Gastroesophageal sphincter (tissue), 4 donors: ENCODE measurements around the gene BRD4. TPM values are rescaled to one million over a fixed set of nuclear protein-coding genes. Genes with fewer than 3 reads are reported as not detected.
A peak's percentile ranks its signal among the peaks of the same experiment; 100 is the strongest.

Source experiments
- ATAC-seq: fragments of 150-250 bp; one replicate; pipeline ENCODE4 v1.9.1; 2016; ENCODE audit warnings: mild to moderate bottlenecking, moderate library complexity
- H3K27ac ChIP-seq, 4 donors: fragments of 200-600 bp; sonication (generic) in 3 of 4; 1 replicate in 3 of 4; 2 replicates in 1 of 4; pipeline ENCODE4 v1.5.1; 2016 to 2019
- H3K27me3 ChIP-seq: fragments of 200-600 bp; sonication (generic); one replicate; pipeline ENCODE4 v1.5.1; 2019
- H3K36me3 ChIP-seq, 2 donors: fragments of 200-600 bp; sonication (generic); one replicate each; pipeline ENCODE4 v1.5.1; 2019; ENCODE audit warnings: control low read depth in 1 of 2
- H3K4me1 ChIP-seq, 3 donors: fragments of 200-600 bp; sonication (generic); 1 replicate in 2 of 3; 2 replicates in 1 of 3; pipeline ENCODE4 v1.5.1; 2016 to 2019; ENCODE audit warnings: control low read depth in 2 of 3
- H3K4me3 ChIP-seq, 2 donors: fragments of 200-600 bp; sonication (generic); one replicate each; pipeline ENCODE4 v1.5.1; 2019; ENCODE audit warnings: mild to moderate bottlenecking in 1 of 2, moderate library complexity in 1 of 2
- H3K9me3 ChIP-seq, 3 donors: fragments of 200-600 bp; sonication (generic); one replicate each; pipeline ENCODE4 v1.5.1; 2017 to 2019; ENCODE audit warnings: control low read depth in 2 of 3
- CTCF ChIP-seq, 4 experiments: fragments of 200-600 bp in 2 of 4; fragments of 450-650 bp in 2 of 4; sonication (generic) in 1 of 4; IDR thresholded peaks; one replicate each; pipeline ENCODE4 v1.5.1; 2017 to 2019; ENCODE audit warnings: antibody characterized with exemption in 4 of 4, mild to moderate bottlenecking in 2 of 4, moderate library complexity in 2 of 4
- EP300 ChIP-seq: sonication (generic); formaldehyde crosslinking; IDR thresholded peaks from one replicate; pipeline ENCODE4 v1.6.1; 2017; ENCODE audit warnings: antibody characterized with exemption, mild to moderate bottlenecking
- POLR2A ChIP-seq, 2 donors: fragments of 450-650 bp; IDR thresholded peaks; one replicate each; pipeline ENCODE4 v1.6.1; 2017; ENCODE audit warnings: antibody characterized with exemption in 2 of 2, mild to moderate bottlenecking in 2 of 2, moderate library complexity in 1 of 2
- POLR2AphosphoS5 ChIP-seq: sonication (generic); formaldehyde crosslinking; IDR thresholded peaks from one replicate; pipeline ENCODE4 v1.6.1; 2017; ENCODE audit warnings: antibody characterized with exemption
- whole genome bisulfite sequencing, 2 donors: methylation state at CpG; one replicate each; pipeline ENCODE4 v1.1.5; 2018; ENCODE audit warnings: low coverage in 1 of 2; 5-methylcytosine and 5-hydroxymethylcytosine counted together
- total RNA-seq, 4 donors: library from RNA; depleted of rRNA; stranded (reverse); fragments of >200 nt; gene quantifications; one replicate each; pipeline ENCODE4 v1.1.0, GENCODE V29; 2016

BRD4 gene
- total RNA-seq, 4 donors from 2014 or later: 29.6 to 49.3 (median 34.4) TPM

- TF ChIP-seq EP300 (no peak), POLR2AphosphoS5 (no peak), POLR2A (IDR thresholded peaks at IDR 0.05) (no peak), CTCF (IDR thresholded peaks at IDR 0.05) (no peak)
- peaks cover 0 to 26% (median 5%) of the 10 kb centered on the region in 3 donors for H3K4me1 ChIP-seq
- WGBS, 2 donors: 95% methylated on average over 4 of the region's 10 CpGs; no CpG with 5 or more reads in 1 of the 2 donors
- ATAC-seq: no peak
- H3K27me3 ChIP-seq: peaks cover 44% of the 10 kb centered on the region
- no peak overlapping the region for H3K4me3 ChIP-seq
- peaks cover 0 to 17% of the 10 kb centered on the region in 2 donors for H3K36me3 ChIP-seq
- H3K9me3 ChIP-seq: no peaks in the 10 kb centered on the region
- no peak overlapping the region for H3K27ac ChIP-seq
Measured at GRCh38 chr19:15231271-15231670, 101.1 kb downstream of the BRD4 start.

- peaks cover 32% of the 10 kb centered on the region for H3K27me3 ChIP-seq
- WGBS, 2 donors: 80% methylated on average over 1 of the region's 7 CpGs; no CpG with 5 or more reads in 1 of the 2 donors
- peaks cover 0 to 29% (median 9%) of the 10 kb centered on the region in 3 donors for H3K4me1 ChIP-seq
- no peaks in the 10 kb centered on the region for H3K9me3 ChIP-seq
- TF ChIP-seq POLR2AphosphoS5: no peak
- no peak for TF ChIP-seq EP300
- TF ChIP-seq CTCF (IDR thresholded peaks at IDR 0.05): no peak
- no peak for TF ChIP-seq POLR2A (IDR thresholded peaks at IDR 0.05)
- no peaks in the 10 kb centered on the region for H3K36me3 ChIP-seq
- H3K27ac ChIP-seq: no peak overlapping the region
- H3K4me3 ChIP-seq: no peak overlapping the region
- no peak for ATAC-seq
Measured at GRCh38 chr19:15227261-15227660, 105.1 kb downstream of the BRD4 start.

- no peak for ATAC-seq
- TF ChIP-seq POLR2A (IDR thresholded peaks at IDR 0.05): no peak
- TF ChIP-seq CTCF (IDR thresholded peaks at IDR 0.05): no peak
- Histone ChIP-seq H3K4me1 (peaks cover 0 to 19% (median 5%) of the 10 kb centered on the region in 3 donors), H3K4me3 (no peak overlapping the region), H3K36me3 (no peaks in the 10 kb centered on the region), H3K27me3 (peaks cover 17% of the 10 kb centered on the region), H3K27ac (peak overlapping the region in 2 of 4 donors; percentile 31 to 33), H3K9me3 (no peaks in the 10 kb centered on the region)
- WGBS, 2 donors: 67% methylated on average over 1 of the region's 7 CpGs; no CpG with 5 or more reads in 1 of the 2 donors
Measured at GRCh38 chr19:15225760-15226159, 106.6 kb downstream of the BRD4 start.

GRCh38 chr19:15223649-15224361, 108.5 kb downstream of the BRD4 start:
- peaks cover under 1% of the 10 kb centered on the region for H3K27me3 ChIP-seq
- TF ChIP-seq EP300 (no peak), POLR2A (IDR thresholded peaks at IDR 0.05) (no peak), POLR2AphosphoS5 (no peak), CTCF (IDR thresholded peaks at IDR 0.05) (no peak)
- no peak for ATAC-seq
- H3K4me1 ChIP-seq: peaks cover 0 to 19% (median 5%) of the 10 kb centered on the region in 3 donors
- 17% methylated on average over 4 of the region's 51 CpGs; no CpG with 5 or more reads in 1 of the 2 donors for WGBS, 2 donors
- peak overlapping the region in 2 of 4 donors; percentile 62 to 65 for H3K27ac ChIP-seq
- H3K9me3 ChIP-seq: no peaks in the 10 kb centered on the region
- no peaks in the 10 kb centered on the region for H3K36me3 ChIP-seq
- H3K4me3 ChIP-seq: peak overlapping the region; percentile 47 to 75
